A673 (cell line): Measurements from ENCODE around the gene BABAM1. TPM values are rescaled to one million over a fixed set of nuclear protein-coding genes. Genes with fewer than 3 reads are reported as not detected.
"Not testable (repeated sequence)": the region's sequence is repeated elsewhere in the genome, so short reads cannot be mapped to it uniquely, and the experiment has no call there.

ENCODE experiments used
- BruUV-seq: library from RNA; stranded (reverse); fragments of 400-500 nt; replicated peaks from 2 replicates; lab custom pipeline; 2021; lab: Mats Ljungman, UMichigan
- CTCF ChIA-PET: fragments of 300-600 bp; sonication (Branson Sonifier 250); formaldehyde crosslinking; loops from one replicate; lab custom pipeline; 2022; ENCODE audit warnings: antibody characterized with exemption; lab: Charles Lee
- POLR2A ChIA-PET: fragments of 300-600 bp; sonication (Branson Sonifier 250); formaldehyde crosslinking; loops from one replicate; lab custom pipeline; 2022; ENCODE audit warnings: antibody characterized with exemption; ENCODE audit not compliant: low non-redundant PET; lab: Charles Lee
- DNase-seq: peaks from one replicate; pipeline ENCODE4 v3.0.0-alpha.2; 2015; ENCODE audit warnings: low spot score
- H3K27ac ChIP-seq: fragments of 200-600 bp; sonication (generic); 2 replicates; pipeline ENCODE4 v1.5.1; 2016; ENCODE audit warnings: mixed run types, low read depth, mild to moderate bottlenecking, mixed read lengths, antibody characterized with exemption, low read length; ENCODE audit not compliant: poor library complexity, severe bottlenecking
- H3K27me3 ChIP-seq: fragments of 200-600 bp; sonication (generic); replicated peaks from 2 replicates; pipeline ENCODE4 v1.6.1; 2017; ENCODE audit warnings: mixed run types, low read depth, mild to moderate bottlenecking, mixed read lengths, antibody characterized with exemption, low read length; ENCODE audit not compliant: insufficient read depth, poor library complexity
- H3K36me3 ChIP-seq: fragments of 200-600 bp; sonication (generic); 2 replicates; pipeline ENCODE4 v1.6.1; 2016; ENCODE audit warnings: mixed run types, mild to moderate bottlenecking, mixed read lengths, antibody characterized with exemption, low read length; ENCODE audit not compliant: insufficient read depth, poor library complexity, severe bottlenecking
- H3K4me1 ChIP-seq: fragments of 200-600 bp; sonication (generic); 2 replicates; pipeline ENCODE4 v1.6.1; 2017; ENCODE audit warnings: mixed run types, mild to moderate bottlenecking, mixed read lengths, antibody characterized with exemption, low read length; ENCODE audit not compliant: insufficient read depth, poor library complexity, severe bottlenecking
- H3K4me3 ChIP-seq: fragments of 200-600 bp; sonication (generic); 2 replicates; pipeline ENCODE4 v1.5.1; 2016; ENCODE audit warnings: low read depth, mixed run types, mild to moderate bottlenecking, mixed read lengths, low read length; ENCODE audit not compliant: poor library complexity, severe bottlenecking
- H3K9me3 ChIP-seq: fragments of 200-600 bp; sonication (generic); 2 replicates; pipeline ENCODE4 v1.6.1; 2016; ENCODE audit warnings: mixed run types, low read depth, mild to moderate bottlenecking, mixed read lengths, antibody characterized with exemption, low read length; ENCODE audit not compliant: poor library complexity, severe bottlenecking
- EZH2 ChIP-seq: fragments of 200-600 bp; sonication (generic); IDR thresholded peaks from 2 replicates; pipeline ENCODE4 v1.6.1; 2017; ENCODE audit warnings: borderline replicate concordance, low read depth, mild to moderate bottlenecking, mixed read lengths, antibody characterized with exemption, low read length; ENCODE audit not compliant: poor library complexity, severe bottlenecking
- intact Hi-C: fragments of 100-400 bp; cut with micrococcal nuclease; formaldehyde crosslinking; loops from one replicate; pipeline ENCODE4 v1.10.0; 2022; ENCODE audit not compliant: unreplicated experiment
- total RNA-seq: library from RNA; stranded (reverse); gene quantifications from 2 replicates; pipeline ENCODE4 v1.2.3, GENCODE V29; 2021
- TF ChIP-seq, protein P1 (sequence below): fragments of 300-800, 200-600 bp; sonication (generic); conservative IDR thresholded peaks from 2 replicates; pipeline ENCODE4 v1.5.1; 2017; ENCODE audit warnings: low read depth, mild to moderate bottlenecking, antibody characterized with exemption, low read length, moderate library complexity, mixed read lengths

Gene BABAM1
- total RNA-seq, 1 experiment from 2014 or later = 147 TPM

DNA sequence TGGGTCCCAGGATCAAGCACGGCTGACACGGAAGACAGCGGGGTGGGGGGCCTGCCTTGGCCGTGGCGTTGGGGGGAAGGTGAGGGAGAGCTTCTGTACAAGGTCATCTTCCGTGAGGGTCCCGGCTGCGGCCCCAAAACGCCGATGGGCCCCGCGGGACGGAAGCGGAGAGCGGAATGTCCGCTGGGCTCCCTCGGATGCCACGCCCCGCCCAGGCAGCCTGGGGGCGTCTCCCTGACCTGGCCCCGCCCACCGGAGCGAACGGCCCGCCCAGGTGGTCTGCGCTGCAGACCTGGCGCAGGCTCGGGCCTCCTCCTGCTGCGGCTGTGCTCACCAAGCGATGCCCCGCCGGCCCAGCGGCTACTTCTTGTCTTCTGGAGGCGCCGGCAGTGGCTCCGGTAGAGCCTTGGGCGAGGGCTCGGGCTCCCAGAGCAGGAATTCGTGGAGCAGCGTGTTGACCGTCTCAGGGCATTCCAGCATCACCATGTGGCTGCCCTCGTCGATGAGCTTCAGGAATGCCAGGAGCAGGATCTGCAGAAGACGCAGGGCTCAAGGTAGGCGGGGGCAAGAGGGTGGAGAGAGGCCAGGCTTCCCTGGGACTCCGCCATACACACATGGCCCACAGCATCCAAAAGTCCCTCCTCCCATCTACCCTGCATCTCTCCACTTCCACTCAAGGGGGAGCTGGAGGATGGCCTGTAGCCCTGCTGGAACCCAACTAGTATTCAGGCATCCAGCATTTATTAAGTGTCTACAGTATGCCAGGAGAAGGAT, 25.2 kb downstream of the BABAM1 start:
- TF ChIP-seq, protein P1, sequence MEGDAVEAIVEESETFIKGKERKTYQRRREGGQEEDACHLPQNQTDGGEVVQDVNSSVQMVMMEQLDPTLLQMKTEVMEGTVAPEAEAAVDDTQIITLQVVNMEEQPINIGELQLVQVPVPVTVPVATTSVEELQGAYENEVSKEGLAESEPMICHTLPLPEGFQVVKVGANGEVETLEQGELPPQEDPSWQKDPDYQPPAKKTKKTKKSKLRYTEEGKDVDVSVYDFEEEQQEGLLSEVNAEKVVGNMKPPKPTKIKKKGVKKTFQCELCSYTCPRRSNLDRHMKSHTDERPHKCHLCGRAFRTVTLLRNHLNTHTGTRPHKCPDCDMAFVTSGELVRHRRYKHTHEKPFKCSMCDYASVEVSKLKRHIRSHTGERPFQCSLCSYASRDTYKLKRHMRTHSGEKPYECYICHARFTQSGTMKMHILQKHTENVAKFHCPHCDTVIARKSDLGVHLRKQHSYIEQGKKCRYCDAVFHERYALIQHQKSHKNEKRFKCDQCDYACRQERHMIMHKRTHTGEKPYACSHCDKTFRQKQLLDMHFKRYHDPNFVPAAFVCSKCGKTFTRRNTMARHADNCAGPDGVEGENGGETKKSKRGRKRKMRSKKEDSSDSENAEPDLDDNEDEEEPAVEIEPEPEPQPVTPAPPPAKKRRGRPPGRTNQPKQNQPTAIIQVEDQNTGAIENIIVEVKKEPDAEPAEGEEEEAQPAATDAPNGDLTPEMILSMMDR = peak; percentile 77
- TF ChIP-seq EZH2 = no peak
- Histone ChIP-seq H3K27me3 (no peaks in the 10 kb centered on the region), H3K27ac (peak overlapping the region; percentile 21), H3K36me3 (peaks cover 8% of the 10 kb centered on the region), H3K9me3 (no peaks in the 10 kb centered on the region), H3K4me1 (peaks cover 8% of the 10 kb centered on the region), H3K4me3 (peak overlapping the region; percentile 54)
- no TSS peak for BruUV-seq
- ChIA-PET POLR2A (no interaction called here), CTCF (interaction anchor here (0.7 to 0.8 kb wide), 2 partner anchors 14 to 94 kb away, joined by 4 to 9 read pairs; no protein-coding TSS in a partner anchor)
- intact Hi-C loops = loop anchor here (1.0 kb wide), 1 partner anchor 94 kb away; no protein-coding TSS in a partner anchor
- DNase-seq = peak; percentile 95

DNA sequence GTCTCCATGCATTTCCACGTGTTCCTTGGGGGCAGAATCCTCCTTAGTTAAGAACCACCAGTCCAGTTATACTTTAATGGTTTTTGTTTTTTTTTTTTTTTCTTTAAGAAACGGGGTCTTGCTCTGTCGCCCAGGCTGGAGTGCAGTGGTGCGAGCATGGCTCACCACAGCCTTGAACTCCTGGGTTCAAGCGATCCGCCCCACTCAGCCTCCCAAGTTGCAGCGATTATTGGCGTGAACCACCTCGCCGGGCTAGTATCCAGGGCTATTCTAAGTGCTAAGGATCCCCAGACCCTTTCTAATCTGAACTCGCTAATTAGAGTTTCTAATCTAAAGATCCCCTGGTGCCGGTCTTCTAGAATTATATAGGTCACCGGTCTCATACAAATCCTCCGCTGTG, 26.4 kb downstream of the BABAM1 start:
- ChIA-PET POLR2A (no interaction called here), CTCF (interaction anchor here (0.7 to 0.8 kb wide), 2 partner anchors 13 to 93 kb away, joined by 4 to 9 read pairs; no protein-coding TSS in a partner anchor)
- Histone ChIP-seq H3K36me3 (peaks cover 14% of the 10 kb centered on the region), H3K4me3 (no peak overlapping the region), H3K9me3 (no peaks in the 10 kb centered on the region), H3K4me1 (peaks cover 8% of the 10 kb centered on the region), H3K27me3 (no peaks in the 10 kb centered on the region), H3K27ac (no peak overlapping the region)
- intact Hi-C loops = loop anchor here (1.0 kb wide), 1 partner anchor 93 kb away; no protein-coding TSS in a partner anchor
- DNase-seq = no peak
- BruUV-seq = TSS peak; percentile 60
- TF ChIP-seq EZH2 = no peak
- TF ChIP-seq, protein P1 = no peak

DNA sequence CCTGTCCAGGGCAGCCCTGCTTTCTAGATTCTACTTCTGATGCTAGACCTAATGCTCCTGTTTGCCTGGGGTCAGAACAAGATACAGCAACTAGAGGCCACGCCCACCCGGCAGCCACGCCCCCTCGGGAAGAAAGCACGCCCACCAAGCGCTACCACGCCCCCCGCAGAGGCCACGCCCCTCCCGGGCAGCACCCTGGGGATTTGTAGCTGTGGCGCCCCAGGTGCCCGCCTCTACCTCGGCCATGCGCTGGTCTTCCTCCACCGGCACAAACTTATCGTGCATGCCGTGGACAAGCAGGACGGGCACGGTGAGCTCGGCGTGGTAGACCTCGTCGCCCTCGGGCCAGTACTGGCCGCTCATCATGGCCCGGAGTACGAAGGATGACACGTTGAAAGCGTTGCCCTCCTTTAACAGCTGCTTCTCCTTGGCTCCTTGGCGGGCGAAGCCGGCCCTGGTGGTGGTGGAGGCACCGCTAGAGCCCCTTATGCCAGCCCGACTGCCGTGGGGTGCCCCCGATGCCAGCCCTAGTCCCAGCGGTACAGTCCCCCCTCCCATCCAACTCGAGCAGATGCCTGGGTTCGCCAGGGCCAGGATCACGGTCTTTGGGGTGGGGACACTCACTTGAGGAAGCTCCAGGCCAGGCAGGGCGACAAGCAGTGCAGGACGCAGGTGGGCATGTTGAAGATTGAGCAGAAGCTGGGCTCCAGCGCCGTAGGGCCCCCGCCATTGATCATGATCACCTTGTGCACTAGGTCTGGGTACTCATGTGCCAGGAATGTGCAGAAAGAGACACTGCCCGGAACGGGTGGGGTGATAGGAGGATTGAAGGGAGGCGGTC, 27.0 kb downstream of the BABAM1 start:
- intact Hi-C loops = no loop called here
- no peak for DNase-seq
- Histone ChIP-seq H3K4me1 (peaks cover 8% of the 10 kb centered on the region), H3K36me3 (peaks cover 15% of the 10 kb centered on the region), H3K4me3 (no peak overlapping the region), H3K9me3 (no peaks in the 10 kb centered on the region), H3K27ac (no peak overlapping the region), H3K27me3 (no peaks in the 10 kb centered on the region)
- CTCF ChIA-PET = interaction anchor here (0.5 to 1.0 kb wide), 2 partner anchors 92 to 200 kb away, joined by 3 to 4 read pairs; no protein-coding TSS in a partner anchor
- TF ChIP-seq, protein P1 = no peak
- no peak for TF ChIP-seq EZH2
- BruUV-seq = no TSS peak
- POLR2A ChIA-PET = no interaction called here

DNA sequence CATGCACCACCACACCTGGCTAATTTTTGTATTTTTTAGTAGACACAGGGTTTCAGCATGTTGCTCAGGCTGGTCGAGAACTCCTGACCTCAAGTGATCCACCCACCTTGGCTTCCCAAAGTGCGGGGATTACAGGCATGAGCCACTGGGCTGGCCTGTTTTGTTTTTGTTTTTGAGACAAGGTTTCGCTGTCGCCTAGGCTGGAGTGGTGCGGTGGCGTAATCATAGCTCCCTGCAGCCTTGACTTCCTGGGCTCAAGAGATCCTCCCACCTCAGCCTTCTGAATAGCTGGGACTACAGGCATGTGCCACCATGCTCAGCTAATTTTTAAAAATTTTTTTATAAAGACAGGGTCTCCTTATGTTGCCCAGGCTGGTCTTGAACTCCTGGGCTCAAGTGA, 28.3 kb downstream of the BABAM1 start:
- DNase-seq, H3K4me1 ChIP-seq, H3K27me3 ChIP-seq, BruUV-seq, CTCF ChIA-PET, intact Hi-C loops, H3K27ac ChIP-seq, POLR2A ChIA-PET, H3K4me3 ChIP-seq, H3K9me3 ChIP-seq: not testable (repeated sequence)
- peaks cover 15% of the 10 kb centered on the region for H3K36me3 ChIP-seq
